HG03442 (cell line): ENCODE data around the gene UTP25.
"Not testable (repeated sequence)": the region's sequence is repeated elsewhere in the genome, so short reads cannot be mapped to it uniquely, and the experiment has no call there.

Experiments used
- ATAC-seq: cut with Tn5 transposase; IDR thresholded peaks from one replicate; pipeline ENCODE4 v1.9.1; 2021; ENCODE audit warnings: mild to moderate bottlenecking, moderate library complexity; ENCODE audit not compliant: unreplicated experiment

The UTP25 gene

GRCh38 chr1:209889077-209889418, 61.3 kb downstream of the UTP25 start:
- no peak for ATAC-seq

- no peak for ATAC-seq
These were observed 63.0 kb downstream of the UTP25 start for GRCh38 chr1:209890641-209891330.

- no peak for ATAC-seq
These were observed 66.0 kb downstream of the UTP25 start for GRCh38 chr1:209893751-209894150.

- ATAC-seq: no peak
These were observed 67.9 kb downstream of the UTP25 start for GRCh38 chr1:209895709-209896108.

- no peak for ATAC-seq
These were observed 68.6 kb downstream of the UTP25 start for GRCh38 chr1:209896346-209896745.

GRCh38 chr1:209898271-209898670, 70.5 kb downstream of the UTP25 start:
- ATAC-seq: not testable (repeated sequence)

- not testable (repeated sequence) for ATAC-seq
These were observed 71.1 kb downstream of the UTP25 start for GRCh38 chr1:209898851-209899250.

GRCh38 chr1:209899948-209900347, 72.2 kb downstream of the UTP25 start:
- no peak for ATAC-seq

GRCh38 chr1:209900734-209901133, 73.0 kb downstream of the UTP25 start:
- ATAC-seq: no peak

- no peak for ATAC-seq
These were observed 73.4 kb downstream of the UTP25 start for GRCh38 chr1:209901211-209901610.

GRCh38 chr1:209904774-209905173, 77.0 kb downstream of the UTP25 start:
- ATAC-seq: not testable (repeated sequence)
